Upper lobe of left lung (tissue), 4 donors: Measurements from ENCODE around the gene CYP4F12.

Source experiments
- CTCF ChIP-seq, 6 experiments: fragments of 450-650 bp in 4 of 6; fragments of 200-600 bp in 2 of 6; sonication (generic) in 2 of 6; IDR thresholded peaks; one replicate each; pipeline ENCODE4 v1.5.1; 2016 to 2019; ENCODE audit warnings: antibody characterized with exemption in 6 of 6
- POLR2A ChIP-seq, 4 donors: fragments of 450-650 bp; IDR thresholded peaks; one replicate each; pipeline ENCODE4 v1.5.1; 2016 to 2017; ENCODE audit warnings: antibody characterized with exemption in 4 of 4, mild to moderate bottlenecking in 2 of 4

- no peak for TF ChIP-seq CTCF (IDR thresholded peaks at IDR 0.05)
- TF ChIP-seq POLR2A (IDR thresholded peaks at IDR 0.05), result no peak
Observed at GRCh38 chr19:15702534-15702930, 29.6 kb downstream of the CYP4F12 start.
